H1 (cell line): Measurements from ENCODE around the gene GNB3. TPM values are rescaled to one million over a fixed set of nuclear protein-coding genes. Genes with fewer than 3 reads are reported as not detected.

ENCODE experiments used
- CREB1 ChIP-seq: IDR thresholded peaks from 2 replicates; pipeline ENCODE4 v1.6.1; 2012; ENCODE audit warnings: inconsistent platforms
- EP300 ChIP-seq, 2 experiments: IDR thresholded peaks; 1 replicate in 1 of 2; 2 replicates in 1 of 2; pipeline ENCODE4 v1.6.1; 2011 to 2012; ENCODE audit warnings: low read depth in 2 of 2, low read length in 2 of 2, mild to moderate bottlenecking in 2 of 2, borderline replicate concordance in 1 of 2, inconsistent platforms in 1 of 2, moderate library complexity in 1 of 2
- HDAC2 ChIP-seq, 2 experiments: fragments of 300-600 bp in 1 of 2; sonication (generic) in 1 of 2; IDR thresholded peaks; 2 replicates each; pipeline ENCODE4 v1.6.1; 2011 to 2012; ENCODE audit warnings: low read depth in 2 of 2, low read length in 2 of 2, mild to moderate bottlenecking in 2 of 2, moderate library complexity in 2 of 2, borderline replicate concordance in 1 of 2, inconsistent platforms in 1 of 2
- PHF8 ChIP-seq: fragments of 200-600 bp; sonication (generic); conservative IDR thresholded peaks from 2 replicates; pipeline ENCODE4 v1.7.1; 2012; ENCODE audit warnings: low read depth, mild to moderate bottlenecking, inconsistent platforms, low read length, moderate library complexity
- TAF7 ChIP-seq: optimal IDR thresholded peaks from 2 replicates; pipeline ENCODE3; 2011; ENCODE audit warnings: low read depth, mild to moderate bottlenecking, inconsistent platforms, low read length, moderate library complexity, borderline replicate concordance
- polyA plus RNA-seq, 7 experiments: library from polyadenylated mRNA; depleted of rRNA in 3 of 7; stranded (reverse) in 5 of 7; unstranded in 2 of 7; fragments of >200 nt in 5 of 7; fragments of 200-250 nt in 2 of 7; gene quantifications; 1 replicate in 5 of 7; 2 replicates in 1 of 7; 4 replicates in 1 of 7; pipeline versions ENCODE4 v1.2.1 to v1.2.3, GENCODE V29; 2011 to 2013; ENCODE audit warnings: missing spikeins in 2 of 7, mixed read lengths in 2 of 7
- total RNA-seq: library from RNA; stranded (reverse); fragmentation: NEBNext Ultra II Directional; extraction: Animal tissue kit (Norgen Biotek cat#: 25700); gene quantifications from 2 replicates; pipeline ENCODE4 v1.2.1, GENCODE V29; 2021
- TF ChIP-seq, protein P1 (sequence below): IDR thresholded peaks from 2 replicates; pipeline ENCODE4 v1.6.1; 2012; ENCODE audit warnings: inconsistent platforms

The GNB3 gene
- total and polyA plus RNA-seq, 2 of the 8 experiments (the other 6 are each of a cell fraction or from before 2014, with no cell fraction given), result 9.9 TPM

- TF ChIP-seq HDAC2 (IDR thresholded peaks at IDR 0.05; ENCODE audit: borderline replicate concordance in 1 of 2, low read depth in 2 of 2, low read length in 2 of 2) (no peak), TAF7 (no peak), CREB1 (no peak), EP300 (IDR thresholded peaks at IDR 0.05; ENCODE audit: borderline replicate concordance in 1 of 2, low read depth in 2 of 2, low read length in 2 of 2) (peak; percentile 4 to 56; a peak in 2 of 3 replicates), PHF8 (no peak)
- TF ChIP-seq, protein P1, sequence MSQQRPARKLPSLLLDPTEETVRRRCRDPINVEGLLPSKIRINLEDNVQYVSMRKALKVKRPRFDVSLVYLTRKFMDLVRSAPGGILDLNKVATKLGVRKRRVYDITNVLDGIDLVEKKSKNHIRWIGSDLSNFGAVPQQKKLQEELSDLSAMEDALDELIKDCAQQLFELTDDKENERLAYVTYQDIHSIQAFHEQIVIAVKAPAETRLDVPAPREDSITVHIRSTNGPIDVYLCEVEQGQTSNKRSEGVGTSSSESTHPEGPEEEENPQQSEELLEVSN, result peak; percentile 43; the same call in 1 of the 2 replicates
Observed at GRCh38 chr12:6818222-6818621, 22.5 kb upstream of the GNB3 start (continued).
